ENCODE measurements around the gene SCRT2.

SCRT2 gene

DNA sequence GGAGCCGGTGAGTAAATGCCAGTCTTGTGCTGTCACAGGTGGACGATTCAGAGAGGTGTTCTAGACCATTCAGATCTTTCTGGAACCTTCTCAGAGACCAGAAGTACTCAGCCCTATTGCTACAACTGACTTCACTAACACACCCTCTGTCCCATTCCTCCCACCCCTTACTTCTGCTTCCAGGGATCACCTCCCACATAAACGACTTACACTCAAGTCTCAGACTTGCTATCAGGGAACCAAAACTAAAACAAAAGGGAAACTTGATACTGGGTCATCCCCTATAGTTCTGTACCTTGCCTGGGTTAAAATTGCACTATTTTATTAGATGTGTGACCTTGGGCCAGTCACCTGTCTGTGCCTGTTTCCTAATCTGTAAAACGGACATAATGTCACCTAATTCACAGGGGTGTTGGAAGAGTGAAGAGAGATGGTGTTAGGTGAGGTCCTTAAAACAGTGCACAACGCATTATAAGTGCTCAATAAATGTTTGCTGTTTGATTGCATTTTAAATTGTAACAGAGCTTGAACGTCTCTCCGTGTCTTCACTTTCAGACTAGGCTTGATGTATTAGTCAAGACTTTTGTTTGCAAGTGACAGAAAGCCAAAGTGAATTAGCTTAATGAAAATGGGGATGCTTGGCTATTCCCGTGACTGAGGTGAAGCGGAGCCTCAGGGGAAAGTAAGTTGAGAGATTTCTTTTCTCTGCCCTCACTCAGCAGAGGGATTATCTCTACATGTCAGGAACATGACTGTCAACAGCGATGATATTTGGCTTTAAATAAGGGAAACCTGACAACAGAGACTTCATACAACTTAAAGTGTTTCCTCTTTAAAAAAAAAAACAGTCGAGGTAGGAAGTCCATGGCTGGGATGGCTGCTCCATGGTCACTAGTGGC lies 19.6 kb downstream of the SCRT2 start:
- Mint-ChIP-seq H3K9me3 (no peaks in the 10 kb centered on the region), H3K36me3 (ENCODE audit: low read depth) (peaks cover 6% of the 10 kb centered on the region), H3K4me3 (no peak overlapping the region), H3K4me1 (ENCODE audit: low read depth) (peaks cover 32% of the 10 kb centered on the region), H3K27me3 (peaks cover 36% of the 10 kb centered on the region), H3K27ac (no peak overlapping the region)
- DNase-seq: no peak

DNA sequence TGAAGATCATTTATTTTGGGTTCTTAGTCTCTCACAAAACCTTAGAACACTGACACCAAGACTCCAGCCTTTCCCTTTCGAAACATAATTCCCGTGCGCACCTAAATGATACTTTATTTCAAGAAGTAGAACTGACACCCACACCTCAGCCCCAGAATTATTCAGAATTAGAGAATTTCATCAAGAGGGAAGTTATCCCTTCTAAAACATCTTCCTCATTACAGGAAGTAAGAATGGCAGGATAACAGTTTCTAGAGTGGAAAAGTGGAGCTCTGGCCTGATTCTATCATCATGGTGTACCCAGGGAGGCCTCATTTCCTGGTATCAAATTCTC lies 21.2 kb downstream of the SCRT2 start:
- Mint-ChIP-seq H3K36me3 (ENCODE audit: low read depth) (peaks cover 22% of the 10 kb centered on the region), H3K27me3 (peaks cover 24% of the 10 kb centered on the region), H3K27ac (no peak overlapping the region), H3K4me1 (ENCODE audit: low read depth) (peaks cover 35% of the 10 kb centered on the region), H3K9me3 (no peaks in the 10 kb centered on the region), H3K4me3 (peak overlapping the region; percentile 75)
- no peak for DNase-seq

DNA sequence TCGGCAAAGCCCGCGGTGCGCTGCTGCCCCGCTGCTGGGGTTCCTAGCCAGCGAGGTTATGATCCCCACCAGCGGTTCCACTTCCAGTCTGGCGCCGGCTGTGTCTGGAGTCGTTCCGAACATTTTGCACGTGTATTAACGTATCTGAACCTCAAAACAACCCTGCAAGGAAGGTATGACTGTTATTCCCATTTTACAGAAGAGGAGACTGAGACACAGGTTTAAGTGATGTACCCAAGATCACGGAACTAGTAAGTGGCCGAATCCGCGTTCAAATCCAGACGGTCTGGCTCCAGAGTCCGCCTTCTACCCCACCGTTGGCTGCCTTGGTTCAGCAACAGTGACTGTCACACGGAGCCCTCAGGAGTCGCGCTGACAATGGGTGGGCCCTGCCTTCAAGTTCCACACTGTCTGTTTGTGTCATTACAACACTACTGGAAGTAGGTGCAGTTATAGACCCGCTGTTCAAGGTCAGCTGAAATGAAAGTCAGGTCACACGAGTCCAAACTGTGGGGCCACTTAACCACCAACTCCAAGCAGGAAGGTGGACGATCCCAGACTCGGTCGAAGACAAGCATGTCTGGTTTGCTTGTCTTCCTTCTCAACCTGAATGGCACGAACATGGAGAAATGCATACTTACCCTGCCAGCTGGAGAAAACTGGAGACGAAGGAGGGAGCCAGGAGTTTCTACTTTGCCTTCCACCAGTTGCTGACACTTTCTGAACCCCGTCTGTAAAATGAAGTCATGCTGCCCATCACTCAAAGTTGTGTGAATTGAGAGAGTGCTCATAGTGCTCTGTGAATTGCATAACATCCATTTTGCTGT lies 21.8 kb downstream of the SCRT2 start:
- H3K4me1 Mint-ChIP-seq (ENCODE audit: low read depth): peaks cover 35% of the 10 kb centered on the region
- peaks cover 27% of the 10 kb centered on the region for H3K36me3 Mint-ChIP-seq (ENCODE audit: low read depth)
- H3K9me3 Mint-ChIP-seq: no peaks in the 10 kb centered on the region

DNA sequence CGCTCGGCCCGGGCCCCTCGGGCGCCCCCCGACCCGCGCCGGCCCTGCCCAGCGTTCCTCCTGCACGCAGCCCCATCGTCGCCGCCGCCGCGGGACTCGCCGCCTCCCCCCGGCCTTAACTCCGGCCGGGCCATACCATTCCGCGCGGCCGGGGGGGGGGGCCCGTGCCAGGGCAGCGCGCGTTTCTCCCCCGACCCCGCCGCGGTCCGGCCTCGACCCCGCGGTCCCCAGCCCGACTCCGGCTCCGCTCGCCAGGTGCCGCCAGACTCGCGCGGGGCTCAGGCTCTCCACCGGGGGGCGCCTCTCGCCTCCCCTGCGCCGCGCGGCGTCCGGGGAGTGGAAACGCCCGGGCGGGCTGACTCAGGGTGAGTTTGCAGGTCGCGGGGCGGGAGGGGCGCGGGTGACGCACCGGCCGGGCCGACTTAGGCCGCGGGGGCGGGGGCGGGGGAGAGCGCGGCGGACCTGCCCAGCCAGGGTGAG lies 22.5 kb downstream of the SCRT2 start, which contains the start of gene SRXN1:
TSS of gene SRXN1 (minus strand) at position 91 of the 480 bp plus-strand sequence. CDS start at position 76, 15 bp downstream.
- Mint-ChIP-seq H3K9me3 (no peaks in the 10 kb centered on the region), H3K4me3 (peak within 1 kb of the TSS; percentile 86), H3K4me1 (ENCODE audit: low read depth) (peaks cover 35% of the 10 kb centered on the region)

More for the DNA sequence above, 21.8 kb downstream of the SCRT2 start:
- no peak for DNase-seq
- Mint-ChIP-seq H3K27ac (peak overlapping the region; percentile 90), H3K4me3 (peak overlapping the region; percentile 75), H3K27me3 (peaks cover 20% of the 10 kb centered on the region)

DNA sequence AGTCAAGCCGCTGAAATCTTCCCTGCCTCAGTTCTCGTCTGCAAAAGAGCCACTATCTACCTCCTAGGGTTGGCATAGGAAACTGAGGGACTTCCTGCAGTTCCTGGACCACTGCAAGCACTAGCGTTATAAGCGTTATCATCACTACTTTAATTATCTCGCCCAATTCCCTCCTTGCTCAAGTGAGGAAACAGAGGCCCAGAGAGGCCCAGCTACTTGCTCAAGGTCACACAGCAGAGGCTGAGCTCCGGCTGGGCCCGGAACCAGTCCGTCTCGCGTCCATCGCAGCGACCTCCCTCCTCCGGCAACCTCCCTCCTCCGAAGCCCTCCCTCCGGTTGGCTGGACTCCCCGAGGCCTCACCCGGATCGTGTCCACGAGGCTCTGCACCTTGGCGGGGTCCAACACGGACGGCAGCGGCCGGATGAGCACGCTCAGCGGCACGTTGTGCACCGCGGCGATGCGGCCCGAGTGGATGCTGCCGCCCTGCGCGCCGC lies 22.9 kb downstream of the SCRT2 start:
- Mint-ChIP-seq H3K27ac (peak overlapping the region; percentile 90), H3K4me1 (ENCODE audit: low read depth) (peaks cover 35% of the 10 kb centered on the region), H3K4me3 (peak overlapping the region; percentile 86), H3K36me3 (ENCODE audit: low read depth) (peaks cover 38% of the 10 kb centered on the region), H3K27me3 (peaks cover 10% of the 10 kb centered on the region), H3K9me3 (no peaks in the 10 kb centered on the region)
- DNase-seq: peak; percentile 70

More for the DNA sequence above, 22.5 kb downstream of the SCRT2 start, which contains the start of gene SRXN1:
- peaks cover 34% of the 10 kb centered on the region for H3K36me3 Mint-ChIP-seq (ENCODE audit: low read depth)
- peak; percentile 91 for DNase-seq
- H3K27ac Mint-ChIP-seq: peak within 1 kb of the TSS; percentile 90
- peaks cover 15% of the 10 kb centered on the region for H3K27me3 Mint-ChIP-seq

DNA sequence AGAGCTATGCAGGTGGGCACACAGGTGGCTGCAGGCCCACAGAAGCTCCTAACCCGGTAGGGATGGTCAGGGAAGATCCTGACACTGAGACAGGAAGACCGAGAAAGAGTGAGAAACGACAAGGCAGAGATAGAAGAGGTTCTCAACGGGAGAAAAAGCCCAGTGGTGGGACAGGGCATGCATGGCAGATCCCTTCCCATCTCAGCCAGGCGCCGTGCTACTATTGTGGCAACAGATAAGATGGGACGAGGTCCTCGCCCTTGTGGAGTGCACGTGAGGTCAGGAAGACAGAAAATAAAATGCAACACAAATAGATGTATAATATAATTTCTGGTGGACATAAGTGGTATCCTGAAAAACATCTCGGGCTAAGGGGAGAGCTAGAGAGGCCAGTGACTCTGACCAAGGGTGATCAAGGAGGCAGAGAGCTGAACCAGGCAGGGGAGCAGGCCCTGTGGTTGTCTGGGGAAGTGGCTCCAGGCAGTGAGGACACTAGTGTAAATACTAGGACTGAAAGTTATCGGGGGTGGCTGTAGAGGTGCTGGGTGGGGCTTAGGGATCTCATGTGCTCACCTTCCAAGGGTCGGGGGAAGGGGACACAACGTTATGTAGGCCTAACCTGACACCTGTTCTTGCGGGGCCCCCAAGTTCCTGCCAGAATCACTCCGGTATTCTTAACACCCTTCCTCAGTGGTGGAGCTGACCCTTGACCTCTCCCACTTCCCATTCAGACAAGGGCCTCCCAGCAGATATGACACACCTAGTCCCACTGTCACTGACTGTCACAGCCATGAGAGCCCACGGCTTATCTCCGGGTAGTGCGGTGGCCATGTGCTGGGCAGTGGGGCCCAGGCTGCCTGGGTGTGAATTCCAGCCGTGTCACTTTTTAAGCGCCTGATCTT lies 23.6 kb downstream of the SCRT2 start:
- Mint-ChIP-seq H3K9me3 (no peaks in the 10 kb centered on the region), H3K4me3 (peak overlapping the region; percentile 86), H3K27me3 (peaks cover 9% of the 10 kb centered on the region), H3K36me3 (ENCODE audit: low read depth) (peaks cover 45% of the 10 kb centered on the region), H3K27ac (peak overlapping the region; percentile 90), H3K4me1 (ENCODE audit: low read depth) (peaks cover 35% of the 10 kb centered on the region)
- DNase-seq: peak; percentile 45

DNA sequence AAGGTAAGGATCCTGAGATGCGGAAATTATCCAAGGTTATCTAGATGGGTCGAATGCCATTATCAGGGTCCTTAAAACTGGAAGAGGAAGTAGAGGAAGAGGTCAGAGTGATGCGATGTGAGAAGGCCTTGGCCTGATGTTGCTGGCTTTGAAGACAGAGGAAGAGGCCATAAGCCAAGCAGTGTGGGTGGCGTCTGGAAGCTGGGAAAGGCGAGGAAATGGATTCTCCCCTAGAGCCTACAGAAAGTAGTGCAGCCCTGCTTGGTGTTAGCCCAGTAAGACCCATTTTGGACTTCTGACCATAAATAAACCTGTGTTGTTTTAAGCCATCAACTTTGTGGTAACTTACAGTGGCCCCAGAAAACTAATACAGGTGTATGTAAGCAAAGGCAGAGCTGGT lies 24.6 kb downstream of the SCRT2 start:
- Mint-ChIP-seq H3K4me3 (peak overlapping the region; percentile 86), H3K27ac (peak overlapping the region; percentile 0), H3K36me3 (ENCODE audit: low read depth) (peaks cover 50% of the 10 kb centered on the region), H3K27me3 (peaks cover 5% of the 10 kb centered on the region), H3K4me1 (ENCODE audit: low read depth) (peaks cover 37% of the 10 kb centered on the region), H3K9me3 (no peaks in the 10 kb centered on the region)
- DNase-seq: no peak

DNA sequence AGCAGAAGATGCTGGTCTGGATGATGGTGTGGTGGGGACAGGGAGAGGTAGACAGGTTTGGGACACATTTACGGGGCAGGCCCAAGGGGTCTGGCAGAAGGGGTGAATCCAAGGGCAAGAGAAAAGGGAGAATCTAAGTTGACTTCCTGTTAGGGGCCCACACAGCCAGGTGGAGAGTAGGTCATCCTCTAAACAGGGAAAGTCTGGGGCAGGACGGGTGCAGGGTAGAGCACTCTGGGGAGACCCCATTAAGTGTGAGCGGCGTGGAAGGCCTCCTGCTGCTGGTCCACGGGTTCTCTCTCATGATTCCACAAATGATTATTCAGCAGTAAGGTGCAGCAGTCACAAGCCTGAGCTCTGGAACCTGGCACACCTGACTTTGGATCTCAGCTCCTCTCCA lies 25.3 kb downstream of the SCRT2 start:
- Mint-ChIP-seq H3K27ac (peak overlapping the region; percentile 15), H3K36me3 (ENCODE audit: low read depth) (peaks cover 50% of the 10 kb centered on the region), H3K4me1 (ENCODE audit: low read depth) (peaks cover 43% of the 10 kb centered on the region), H3K27me3 (peaks cover 3% of the 10 kb centered on the region), H3K9me3 (no peaks in the 10 kb centered on the region), H3K4me3 (no peak overlapping the region)
- no peak for DNase-seq

DNA sequence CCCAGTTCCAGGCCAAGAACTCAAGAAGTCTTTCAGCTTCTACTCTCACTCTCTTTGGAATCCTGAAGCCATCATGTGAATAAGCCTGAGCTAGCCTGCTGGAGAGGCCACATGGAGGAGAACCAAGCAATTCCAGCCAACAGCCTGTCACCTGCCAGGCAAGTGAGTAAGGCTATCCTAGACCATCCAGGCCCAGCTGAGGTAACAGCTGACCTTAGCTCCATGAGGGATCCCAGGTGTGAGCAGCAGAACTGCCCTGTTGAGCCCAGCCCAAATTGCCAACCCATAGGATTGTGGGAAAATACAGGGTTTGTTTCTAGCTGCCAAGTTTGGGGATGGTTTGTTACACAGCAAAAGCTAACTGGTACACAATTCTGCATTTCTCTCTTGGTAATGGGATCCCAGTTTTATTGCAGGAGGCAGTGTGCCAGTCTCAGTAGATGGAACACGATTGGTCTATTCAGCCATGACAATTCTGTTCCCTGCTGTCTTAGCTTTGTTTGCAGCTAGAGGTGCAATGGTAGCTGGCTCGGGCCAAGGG lies 28.1 kb downstream of the SCRT2 start:
- no peaks in the 10 kb centered on the region for H3K9me3 Mint-ChIP-seq
- peaks cover 31% of the 10 kb centered on the region for H3K4me1 Mint-ChIP-seq (ENCODE audit: low read depth)
- DNase-seq: no peak
- no peak overlapping the region for H3K27ac Mint-ChIP-seq
- H3K36me3 Mint-ChIP-seq (ENCODE audit: low read depth): peaks cover 49% of the 10 kb centered on the region
- H3K4me3 Mint-ChIP-seq: no peak overlapping the region
- H3K27me3 Mint-ChIP-seq: peaks cover 18% of the 10 kb centered on the region

DNA sequence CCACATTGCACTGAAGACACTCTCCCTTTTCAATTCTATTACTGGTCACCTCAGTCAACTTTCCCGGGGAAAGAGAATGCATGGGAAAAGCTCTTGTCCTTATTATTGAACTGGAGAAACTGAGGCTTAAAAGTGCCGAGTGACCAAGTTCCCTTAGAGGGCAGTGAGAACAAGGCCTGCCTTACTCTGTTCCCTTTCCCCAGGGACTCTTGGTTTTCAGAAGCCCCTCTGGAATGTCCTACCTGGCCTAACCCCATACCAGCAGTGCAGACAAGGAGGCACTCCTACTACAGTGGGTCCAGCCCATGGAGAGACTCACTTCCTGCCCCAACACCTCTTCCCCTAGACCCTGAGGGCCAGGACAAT lies 28.8 kb downstream of the SCRT2 start:
- Mint-ChIP-seq H3K27me3 (peaks cover 18% of the 10 kb centered on the region), H3K36me3 (ENCODE audit: low read depth) (peaks cover 44% of the 10 kb centered on the region), H3K4me1 (ENCODE audit: low read depth) (peaks cover 24% of the 10 kb centered on the region), H3K27ac (no peak overlapping the region), H3K9me3 (no peaks in the 10 kb centered on the region), H3K4me3 (no peak overlapping the region)
- no peak for DNase-seq

DNA sequence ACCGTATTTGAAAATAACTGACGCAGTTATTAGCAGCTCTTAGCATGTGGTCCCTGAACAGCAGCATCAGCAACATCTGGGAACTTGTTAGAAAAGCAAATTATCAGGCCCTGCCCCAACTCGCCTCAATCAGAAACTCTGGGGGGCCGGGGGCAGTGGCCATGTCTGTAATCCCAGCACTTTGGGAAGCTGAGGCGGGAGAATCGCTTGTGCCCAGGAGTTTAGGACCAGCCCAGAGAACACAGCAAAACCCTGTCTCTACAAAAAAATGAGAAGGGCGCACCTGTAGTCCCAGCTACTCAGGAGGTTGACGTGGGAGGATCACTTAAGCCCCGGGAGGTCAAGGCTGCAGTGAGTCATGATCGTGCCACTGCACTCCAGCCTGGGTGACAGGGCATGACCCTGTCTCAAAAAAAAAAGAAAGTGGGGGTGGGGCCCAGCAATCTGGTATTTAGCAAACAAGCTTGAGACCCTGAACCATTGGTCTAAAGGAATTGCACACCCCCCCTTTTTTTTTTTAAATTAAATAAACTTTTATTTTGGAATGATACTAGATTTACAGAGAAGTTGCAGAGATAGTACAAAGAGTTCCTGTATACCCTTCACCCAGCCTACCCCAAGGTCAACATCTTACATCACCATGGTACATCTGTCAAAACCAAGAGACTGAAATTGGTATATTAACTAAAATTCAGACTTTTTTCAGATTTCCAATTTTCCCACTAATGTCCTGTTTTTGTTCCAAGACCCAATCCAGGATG lies 29.3 kb downstream of the SCRT2 start:
- peaks cover 23% of the 10 kb centered on the region for H3K4me1 Mint-ChIP-seq (ENCODE audit: low read depth)
- peaks cover 44% of the 10 kb centered on the region for H3K36me3 Mint-ChIP-seq (ENCODE audit: low read depth)
- DNase-seq: no peak
- no peak overlapping the region for H3K4me3 Mint-ChIP-seq
- H3K27me3 Mint-ChIP-seq: peaks cover 22% of the 10 kb centered on the region
- no peaks in the 10 kb centered on the region for H3K9me3 Mint-ChIP-seq
- no peak overlapping the region for H3K27ac Mint-ChIP-seq

DNA sequence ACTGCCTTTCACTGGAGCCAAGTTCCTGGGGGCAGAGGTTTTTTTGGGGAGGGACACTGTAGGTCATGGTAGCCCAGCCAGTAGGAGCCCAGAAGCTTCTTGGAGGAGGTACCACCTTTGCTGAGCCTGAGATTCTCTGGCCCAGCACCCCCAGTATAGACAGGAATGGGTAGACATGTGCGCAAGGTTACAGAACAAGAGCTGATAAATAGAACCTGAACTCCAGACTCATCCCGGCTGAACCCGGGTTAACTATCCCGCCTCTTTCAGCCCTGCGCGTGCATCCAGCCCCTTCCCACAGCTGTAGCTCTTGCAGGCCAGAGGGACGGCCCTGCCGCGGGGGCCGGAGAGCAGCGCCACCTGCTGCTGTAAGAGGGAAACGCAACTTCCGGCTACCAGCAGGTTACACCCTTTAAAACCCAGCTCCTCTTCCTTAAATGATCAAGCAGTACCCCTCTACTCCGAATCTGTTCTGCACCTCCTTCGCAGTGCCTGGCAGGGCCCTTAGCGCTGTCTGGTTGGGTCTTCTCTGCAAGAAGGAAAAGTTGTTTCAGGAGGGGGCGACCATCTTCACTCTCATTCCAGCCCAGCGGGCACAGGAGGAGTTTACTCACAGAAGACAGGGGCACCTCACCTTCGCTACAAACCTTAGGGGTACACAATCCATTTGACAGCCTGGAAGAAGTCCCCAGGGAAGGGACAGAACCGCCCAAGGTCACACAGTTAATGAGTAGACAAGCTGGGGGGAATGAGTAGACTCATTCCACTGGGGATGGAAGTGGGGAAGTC lies 30.1 kb downstream of the SCRT2 start:
- H3K27ac Mint-ChIP-seq: no peak overlapping the region
- H3K4me3 Mint-ChIP-seq: no peak overlapping the region
- no peaks in the 10 kb centered on the region for H3K9me3 Mint-ChIP-seq
- H3K36me3 Mint-ChIP-seq (ENCODE audit: low read depth): peaks cover 39% of the 10 kb centered on the region
- peaks cover 19% of the 10 kb centered on the region for H3K4me1 Mint-ChIP-seq (ENCODE audit: low read depth)
- DNase-seq: peak; percentile 82
- peaks cover 25% of the 10 kb centered on the region for H3K27me3 Mint-ChIP-seq
